NCI-H82 (cell line): ENCODE data around the gene H6PD.

ENCODE experiments used
- DNase-seq: peaks from one replicate; lab custom pipeline; 2025; lab: John Stamatoyannopoulos, UW

The H6PD gene, protein sequence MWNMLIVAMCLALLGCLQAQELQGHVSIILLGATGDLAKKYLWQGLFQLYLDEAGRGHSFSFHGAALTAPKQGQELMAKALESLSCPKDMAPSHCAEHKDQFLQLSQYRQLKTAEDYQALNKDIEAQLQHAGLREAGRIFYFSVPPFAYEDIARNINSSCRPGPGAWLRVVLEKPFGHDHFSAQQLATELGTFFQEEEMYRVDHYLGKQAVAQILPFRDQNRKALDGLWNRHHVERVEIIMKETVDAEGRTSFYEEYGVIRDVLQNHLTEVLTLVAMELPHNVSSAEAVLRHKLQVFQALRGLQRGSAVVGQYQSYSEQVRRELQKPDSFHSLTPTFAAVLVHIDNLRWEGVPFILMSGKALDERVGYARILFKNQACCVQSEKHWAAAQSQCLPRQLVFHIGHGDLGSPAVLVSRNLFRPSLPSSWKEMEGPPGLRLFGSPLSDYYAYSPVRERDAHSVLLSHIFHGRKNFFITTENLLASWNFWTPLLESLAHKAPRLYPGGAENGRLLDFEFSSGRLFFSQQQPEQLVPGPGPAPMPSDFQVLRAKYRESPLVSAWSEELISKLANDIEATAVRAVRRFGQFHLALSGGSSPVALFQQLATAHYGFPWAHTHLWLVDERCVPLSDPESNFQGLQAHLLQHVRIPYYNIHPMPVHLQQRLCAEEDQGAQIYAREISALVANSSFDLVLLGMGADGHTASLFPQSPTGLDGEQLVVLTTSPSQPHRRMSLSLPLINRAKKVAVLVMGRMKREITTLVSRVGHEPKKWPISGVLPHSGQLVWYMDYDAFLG

DNA sequence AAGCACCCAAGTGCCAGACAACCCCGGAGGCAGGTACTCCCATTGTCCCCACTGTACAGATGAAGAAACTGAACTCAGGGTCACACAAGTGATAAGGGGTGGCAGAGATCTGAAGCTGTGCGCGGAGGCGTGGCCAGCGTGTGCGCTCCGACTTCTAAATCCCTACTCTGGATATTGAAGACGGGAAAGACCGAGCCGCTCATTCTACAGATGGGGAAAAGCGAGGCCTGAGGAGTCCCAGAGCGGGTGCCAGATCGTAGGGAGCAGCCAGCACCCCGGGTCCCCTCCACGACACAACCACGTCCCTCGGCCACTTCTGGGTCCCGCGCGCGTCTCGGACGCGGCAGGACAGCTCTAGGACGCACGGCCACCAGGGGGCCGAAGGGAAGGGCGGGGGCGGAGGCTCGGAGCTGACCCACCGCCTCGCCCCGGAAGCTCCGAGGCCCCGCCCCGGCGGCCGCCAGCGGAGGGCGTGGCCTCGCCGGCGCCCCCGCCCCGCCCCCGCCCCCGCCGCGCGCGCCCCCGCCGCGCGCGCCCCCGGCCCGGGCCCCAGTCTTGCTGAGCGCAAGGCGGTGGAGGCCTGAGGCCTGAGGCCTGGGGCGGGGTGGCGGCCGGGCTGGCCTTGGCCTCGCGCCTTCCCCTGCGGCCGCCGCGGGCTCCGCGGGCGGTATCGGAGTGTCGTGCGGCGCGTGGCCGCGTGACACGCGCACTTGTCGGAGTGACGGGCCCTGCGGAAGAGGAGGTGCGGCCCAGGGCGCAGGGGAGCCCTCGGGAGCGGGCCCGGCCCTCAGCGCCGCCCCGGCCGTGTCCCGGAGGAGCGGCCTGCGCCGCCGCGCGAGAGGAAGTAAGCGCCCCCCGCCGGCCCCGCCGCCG lies at the start of gene H6PD:
TSS of gene H6PD (plus strand) at position 552 of the 873 bp plus-strand sequence. CDS start 10,161 bp downstream, outside the sequence.
- peak; percentile 87 for DNase-seq

DNA sequence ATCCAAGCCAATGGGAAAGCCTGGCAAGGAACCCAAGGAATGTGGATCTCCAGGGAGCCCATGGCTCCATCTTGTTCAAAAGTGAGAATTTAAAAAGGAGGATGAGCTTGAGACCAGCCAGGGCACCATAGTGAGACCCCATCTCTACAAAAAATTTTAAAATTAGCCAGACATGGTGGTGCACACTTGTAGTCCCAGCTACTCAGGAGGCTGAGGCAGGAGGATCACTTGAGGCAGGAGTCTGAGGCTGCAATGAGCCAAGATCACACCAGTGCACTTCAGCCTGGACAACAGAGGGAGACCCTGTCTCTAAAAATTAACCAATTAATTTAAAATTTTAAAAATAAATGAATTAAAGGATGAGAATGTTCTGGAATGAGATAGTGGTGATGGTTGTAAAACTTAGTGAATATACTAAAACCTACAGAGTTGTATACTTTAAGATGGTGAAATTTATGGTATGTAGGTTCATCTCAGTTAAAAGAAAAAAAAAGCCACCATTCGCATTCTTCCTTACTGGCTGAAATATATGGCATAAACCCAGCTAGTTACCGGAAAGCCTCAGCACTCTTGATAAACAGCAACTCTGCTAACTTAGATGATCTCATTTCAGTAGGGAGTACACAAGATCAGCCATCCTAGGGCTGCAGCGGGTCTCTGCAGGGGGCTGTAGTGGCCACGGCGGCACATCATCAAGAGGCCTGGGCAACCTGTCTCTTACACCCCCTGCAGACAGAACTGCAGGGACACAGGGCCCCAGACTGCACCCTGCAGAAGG lies 48.3 kb upstream of the H6PD start:
- no peak for DNase-seq

DNA sequence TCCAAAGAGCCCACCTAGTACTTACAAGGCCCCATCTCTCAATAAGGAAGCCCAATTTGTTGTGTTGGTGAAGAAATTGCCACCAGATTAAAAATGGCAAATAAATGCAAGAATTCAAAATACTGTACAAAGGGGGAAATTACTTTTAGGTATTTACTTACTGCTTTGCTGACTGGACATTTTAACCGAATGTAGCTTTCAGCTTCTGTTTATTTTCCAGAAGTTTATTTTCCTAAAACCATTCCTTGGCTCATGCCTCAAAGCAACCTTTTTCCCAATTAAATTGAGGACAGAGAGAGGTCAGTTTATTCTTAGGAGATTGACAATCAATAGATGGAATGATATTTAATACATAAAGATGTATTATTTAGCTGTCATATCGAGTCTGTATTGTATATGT lies 47.6 kb upstream of the H6PD start:
- no peak for DNase-seq

DNA sequence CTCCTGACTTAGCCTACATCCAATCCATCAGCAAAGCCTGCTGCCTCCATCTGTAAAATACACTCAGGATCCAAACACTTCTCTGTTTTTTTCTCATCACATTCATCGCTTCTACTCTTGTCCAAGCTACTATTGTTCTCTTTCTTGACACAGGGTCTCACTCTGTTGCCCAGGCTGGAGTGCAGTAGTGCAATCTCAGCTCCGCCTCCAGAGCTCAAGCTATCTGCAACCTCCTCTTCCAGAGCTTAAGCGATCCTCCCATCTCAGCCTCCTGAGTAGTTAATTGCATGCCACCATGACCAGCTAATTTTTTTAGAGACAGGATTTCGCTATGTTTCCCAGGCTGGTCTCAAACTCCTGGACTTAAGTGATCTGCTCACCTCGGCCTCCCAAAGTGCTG lies 44.3 kb upstream of the H6PD start:
- DNase-seq = no peak

DNA sequence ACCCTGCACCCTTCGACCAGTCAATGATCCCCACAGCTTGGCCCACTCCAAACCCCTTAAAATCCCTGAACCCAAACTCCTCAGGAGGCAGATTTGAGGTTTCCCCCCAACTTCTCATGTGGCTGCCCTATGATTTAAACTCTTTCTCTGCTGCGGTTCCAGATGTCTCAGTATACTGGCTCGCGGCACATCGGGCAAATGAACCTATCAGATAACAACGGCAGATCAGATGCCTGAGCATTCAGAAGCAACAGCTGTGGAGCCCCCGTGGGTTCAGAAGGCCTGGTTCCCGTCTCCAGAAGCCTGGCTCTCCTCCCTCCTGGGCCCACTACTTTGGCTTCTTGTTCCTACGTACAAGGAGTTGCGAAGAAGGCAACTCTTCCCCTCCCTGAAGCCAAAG lies 43.3 kb upstream of the H6PD start:
- no peak for DNase-seq

DNA sequence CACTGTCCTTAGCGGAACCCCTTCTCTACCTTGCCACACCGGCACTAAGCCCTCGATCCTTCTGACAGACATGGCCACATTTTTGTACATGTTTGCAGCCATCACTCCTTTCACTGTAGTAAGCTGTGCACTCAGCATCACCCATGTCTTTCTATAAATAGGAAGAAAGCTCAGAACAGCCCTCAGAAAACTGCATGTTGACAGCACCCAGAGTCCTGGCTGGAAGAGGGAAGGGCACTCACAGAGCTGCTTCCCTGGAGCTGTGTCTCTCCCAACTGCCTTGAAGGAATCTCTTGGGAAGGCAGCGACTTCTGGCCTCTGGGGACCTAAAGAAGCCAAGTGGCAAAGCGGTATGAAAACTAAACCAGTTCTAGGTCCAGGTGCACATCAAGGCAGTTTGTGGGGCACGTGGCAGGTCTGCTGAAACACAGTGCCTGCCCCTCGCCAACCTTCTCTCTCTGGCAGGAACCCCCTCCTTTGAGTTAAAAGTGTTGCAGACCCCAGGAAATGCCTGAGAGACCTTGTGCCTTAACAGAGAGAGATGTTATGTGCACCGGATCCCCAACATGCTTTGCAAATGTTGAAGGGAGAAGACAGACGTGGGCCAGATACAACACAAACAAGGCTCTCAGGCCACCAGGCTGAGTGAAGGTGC lies 41.9 kb upstream of the H6PD start:
- no peak for DNase-seq

DNA sequence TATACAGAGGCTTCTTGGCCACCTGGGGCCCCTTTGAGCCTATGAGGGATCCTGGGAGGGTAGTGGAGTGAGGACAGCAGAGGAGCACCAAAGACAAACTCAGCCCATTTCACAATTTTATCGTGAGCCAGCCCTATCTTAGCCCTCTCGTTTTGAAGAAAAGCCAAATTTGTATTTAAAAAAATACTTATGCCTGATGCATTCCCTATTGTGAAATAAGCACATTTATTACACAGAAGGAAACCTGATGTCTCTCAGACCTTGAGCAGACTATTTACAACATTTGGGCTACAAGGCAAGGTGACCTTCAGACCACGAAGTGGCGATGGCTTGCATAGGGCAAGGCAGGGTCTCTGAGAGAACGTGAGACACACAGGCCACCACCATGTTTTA lies 41.3 kb upstream of the H6PD start:
- DNase-seq = no peak

DNA sequence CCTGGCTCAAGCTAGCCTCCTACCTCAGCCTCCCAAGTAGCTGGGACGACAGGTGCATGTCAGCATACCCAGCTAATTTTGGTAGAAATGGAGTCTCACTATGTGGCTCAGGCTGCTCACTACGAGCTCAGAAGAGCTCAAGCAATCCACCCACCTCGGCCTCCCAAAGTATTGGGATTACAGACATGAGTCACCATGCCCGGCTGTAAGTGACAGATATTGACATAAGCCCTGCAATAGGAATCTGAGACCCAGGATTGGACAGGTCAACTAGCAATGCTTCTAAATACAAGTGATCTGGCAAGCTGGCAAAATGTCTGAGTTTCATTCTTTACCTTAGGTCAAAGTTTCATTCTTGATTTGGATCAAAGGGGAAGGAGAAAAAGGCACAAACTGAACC lies 40.5 kb upstream of the H6PD start:
- peak; percentile 20 for DNase-seq

DNA sequence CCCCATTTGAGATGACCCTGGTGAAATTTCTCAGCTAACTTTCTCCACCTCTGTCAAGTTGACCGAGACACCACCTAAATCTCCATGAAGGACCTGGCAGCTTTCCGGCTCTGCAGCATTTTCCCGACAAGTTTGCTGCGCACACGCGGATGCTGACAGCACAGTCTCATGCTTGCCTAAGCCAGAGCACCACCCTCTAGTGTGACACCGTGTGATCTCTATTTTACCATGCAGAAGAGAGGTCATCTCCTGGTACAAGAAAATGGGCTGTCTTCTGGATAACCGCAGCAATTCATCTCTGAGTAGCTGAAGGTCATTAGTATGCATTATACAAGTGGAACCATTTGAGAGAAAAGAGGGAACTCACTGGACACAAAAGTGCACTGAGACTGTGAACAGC lies 38.9 kb upstream of the H6PD start:
- DNase-seq = no peak

DNA sequence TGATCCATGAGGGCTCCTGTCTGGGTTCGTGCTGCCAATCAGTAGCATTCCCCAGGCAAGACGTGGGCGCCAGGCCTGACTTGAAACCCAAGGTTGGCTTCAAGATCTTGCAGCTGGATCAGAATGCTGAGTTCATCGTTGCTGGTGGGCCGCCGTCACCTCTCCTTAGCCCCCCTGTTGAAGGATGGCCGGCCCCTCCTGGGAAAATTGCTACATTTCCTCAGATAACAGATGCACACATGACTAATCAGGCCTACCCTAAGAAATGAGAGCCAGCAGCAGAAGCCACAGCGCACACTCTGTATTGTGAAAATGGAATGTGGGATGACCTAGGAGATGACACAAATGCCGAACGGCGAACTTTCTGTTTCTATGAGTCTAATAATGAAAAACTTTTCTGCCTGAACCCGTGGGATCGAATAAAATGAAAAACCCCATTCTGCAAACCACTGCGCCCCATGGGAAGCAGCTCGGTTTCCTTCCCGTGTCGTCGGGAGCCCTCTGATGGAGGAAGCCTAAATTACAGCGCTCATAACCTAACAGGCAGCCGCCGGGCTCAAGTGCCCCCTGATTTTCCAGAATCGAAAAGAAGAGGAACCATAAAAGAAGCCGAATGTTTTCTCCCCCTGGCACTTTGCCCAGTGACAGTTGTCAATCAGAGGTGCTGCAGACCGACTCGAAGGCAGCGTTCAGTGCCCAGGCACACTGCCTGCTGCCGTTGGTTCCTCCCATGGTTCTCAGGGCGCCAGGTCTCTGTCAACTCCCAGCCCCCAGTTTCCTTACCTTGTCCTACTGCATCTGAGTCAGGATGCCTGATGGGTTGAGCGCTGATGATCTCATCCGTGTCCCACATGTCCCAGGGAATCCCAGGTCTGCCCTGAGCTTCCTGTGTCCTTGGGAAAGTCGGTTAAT lies 38.2 kb upstream of the H6PD start:
- DNase-seq = peak; percentile 68

DNA sequence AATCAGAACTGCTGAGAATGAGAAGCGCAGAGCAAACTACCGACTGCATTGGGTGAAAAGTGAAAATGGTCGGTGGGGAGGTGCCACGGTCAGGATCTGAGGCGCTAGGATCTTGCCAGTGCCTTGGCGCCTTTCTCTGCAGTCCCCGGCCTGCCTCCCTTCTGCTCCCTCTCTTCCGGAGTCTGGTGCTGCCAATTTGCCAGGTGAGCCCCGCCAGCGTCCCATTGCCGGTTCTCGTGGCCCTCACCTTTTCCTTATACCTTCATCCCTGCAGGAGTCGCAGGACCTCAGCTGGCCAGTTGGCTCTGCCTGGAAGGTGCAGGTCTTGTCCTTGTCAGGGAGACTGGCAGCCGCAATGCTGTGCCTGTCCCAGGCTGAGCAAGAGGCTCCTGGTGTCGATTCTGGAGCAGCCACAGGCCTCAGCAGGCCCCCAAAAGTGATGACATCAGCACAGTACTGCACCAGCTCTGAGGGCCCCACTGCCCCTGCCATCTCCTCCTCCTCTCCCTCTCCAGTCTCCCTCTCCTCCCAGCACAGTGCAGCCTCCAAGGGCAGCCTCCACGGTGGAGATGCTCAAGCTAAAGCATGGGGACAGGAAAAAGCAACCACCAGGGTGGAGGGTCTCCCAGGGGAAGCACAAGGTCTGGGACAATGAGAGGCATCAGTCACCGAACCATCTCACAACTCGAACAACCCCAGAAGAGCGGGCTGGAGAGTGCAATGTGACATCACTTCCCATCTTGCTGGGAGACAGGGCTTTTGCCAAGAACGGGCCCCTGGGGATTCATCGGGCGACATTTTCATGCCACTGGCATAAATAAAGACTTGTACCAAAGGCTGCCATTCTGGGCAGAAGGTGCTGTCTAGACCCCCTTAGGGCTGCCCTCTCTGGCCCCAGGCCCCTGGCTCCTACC lies 37.1 kb upstream of the H6PD start:
- no peak for DNase-seq

DNA sequence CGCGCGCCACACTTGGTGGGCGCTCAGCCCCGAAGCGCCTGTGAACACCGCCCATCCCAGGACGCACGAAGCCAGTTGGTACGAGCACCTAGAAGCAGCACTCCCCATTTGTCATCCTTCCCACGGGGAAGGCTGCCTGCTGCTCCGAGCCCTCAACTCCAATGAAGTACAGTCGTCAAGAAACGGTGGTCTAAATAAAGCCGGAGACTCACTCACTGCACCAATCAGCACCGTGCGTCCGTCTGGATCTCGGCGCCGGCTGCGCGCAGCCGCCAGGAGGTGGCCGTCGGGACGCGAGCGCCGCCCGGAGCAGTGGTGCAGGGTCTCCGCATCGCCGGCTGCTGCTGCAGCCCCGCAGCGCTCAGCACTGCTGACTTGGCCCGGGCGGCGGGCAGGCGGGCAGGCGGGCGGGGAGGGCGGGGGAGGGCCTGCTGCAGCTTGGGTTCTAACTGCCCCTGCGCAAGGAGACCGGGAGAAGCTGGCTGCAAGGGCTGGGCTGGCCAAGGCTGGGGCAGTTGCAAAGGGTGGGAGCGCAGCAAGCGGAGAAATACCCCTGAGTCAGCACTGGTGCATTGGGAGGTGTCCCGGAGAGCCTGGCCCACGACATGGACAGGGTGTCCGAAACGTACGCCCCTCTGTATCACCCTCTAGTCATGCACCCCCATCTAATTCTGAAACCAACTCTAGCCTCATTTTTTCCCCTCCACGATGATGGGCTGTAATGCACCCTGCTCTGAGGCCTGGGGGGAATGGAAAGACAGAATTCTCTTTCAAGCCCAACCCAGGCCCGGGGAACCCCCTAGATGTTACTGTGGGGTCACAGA lies 35.8 kb upstream of the H6PD start:
- peak; percentile 56 for DNase-seq

DNA sequence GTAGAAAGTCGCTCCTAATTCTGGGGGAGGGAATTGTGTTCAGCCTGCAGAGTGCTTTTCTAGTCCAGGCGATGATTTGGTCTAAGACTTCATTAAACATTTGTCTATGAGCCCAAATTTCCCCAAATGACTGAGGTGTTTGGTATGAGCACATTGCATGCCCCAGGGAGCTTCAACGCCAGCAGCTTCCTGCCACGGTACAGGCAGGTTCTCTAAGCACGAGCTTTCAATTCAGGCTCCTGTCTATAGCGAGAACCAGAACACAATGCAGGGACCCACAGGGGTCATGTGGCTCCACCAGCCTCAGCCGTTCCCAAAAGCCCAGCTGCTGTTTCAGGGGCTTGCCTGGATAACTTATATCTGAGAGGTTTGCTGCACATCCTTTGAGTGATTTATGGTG lies 34.1 kb upstream of the H6PD start:
- DNase-seq = no peak

DNA sequence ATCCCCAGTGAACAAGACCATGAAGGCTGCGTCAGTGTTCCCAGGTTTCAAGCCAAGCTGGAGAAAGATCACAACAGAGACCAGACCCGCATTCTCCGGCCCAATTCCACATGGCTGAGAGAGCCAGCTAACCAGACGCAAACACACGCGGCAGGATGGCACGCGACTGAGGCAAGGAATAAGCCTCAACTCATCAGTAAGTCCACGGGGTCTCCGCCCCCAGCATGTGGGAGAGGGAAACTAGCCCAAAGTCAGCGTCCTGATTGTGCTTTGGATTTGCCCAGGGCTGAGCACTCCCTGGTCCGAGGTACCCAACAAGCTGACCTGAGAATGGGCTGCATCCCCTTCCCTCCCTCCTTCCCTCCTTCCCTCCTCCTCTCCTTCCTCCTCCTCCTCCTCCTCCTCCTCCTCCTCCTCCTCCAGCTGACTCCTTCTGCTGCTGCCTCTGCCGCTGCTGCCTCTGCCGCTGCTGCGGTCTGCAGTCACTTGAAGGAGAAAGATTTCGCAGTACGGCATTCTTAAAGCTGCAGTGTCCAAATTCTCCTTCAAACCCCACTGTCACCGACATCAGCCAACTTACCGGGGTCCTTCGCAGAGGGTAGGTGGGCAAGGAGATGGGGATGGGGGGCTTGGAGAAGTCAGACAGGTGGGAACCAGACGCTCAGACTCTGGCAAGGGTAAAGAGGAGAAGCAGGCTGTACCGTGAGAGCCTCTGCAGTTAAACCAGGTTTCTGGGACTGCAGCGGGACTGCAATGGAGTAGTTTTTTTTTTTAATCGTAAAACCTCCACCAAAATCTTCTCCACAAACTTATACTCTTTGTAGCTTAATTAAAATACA lies 33.0 kb upstream of the H6PD start:
- DNase-seq = no peak

DNA sequence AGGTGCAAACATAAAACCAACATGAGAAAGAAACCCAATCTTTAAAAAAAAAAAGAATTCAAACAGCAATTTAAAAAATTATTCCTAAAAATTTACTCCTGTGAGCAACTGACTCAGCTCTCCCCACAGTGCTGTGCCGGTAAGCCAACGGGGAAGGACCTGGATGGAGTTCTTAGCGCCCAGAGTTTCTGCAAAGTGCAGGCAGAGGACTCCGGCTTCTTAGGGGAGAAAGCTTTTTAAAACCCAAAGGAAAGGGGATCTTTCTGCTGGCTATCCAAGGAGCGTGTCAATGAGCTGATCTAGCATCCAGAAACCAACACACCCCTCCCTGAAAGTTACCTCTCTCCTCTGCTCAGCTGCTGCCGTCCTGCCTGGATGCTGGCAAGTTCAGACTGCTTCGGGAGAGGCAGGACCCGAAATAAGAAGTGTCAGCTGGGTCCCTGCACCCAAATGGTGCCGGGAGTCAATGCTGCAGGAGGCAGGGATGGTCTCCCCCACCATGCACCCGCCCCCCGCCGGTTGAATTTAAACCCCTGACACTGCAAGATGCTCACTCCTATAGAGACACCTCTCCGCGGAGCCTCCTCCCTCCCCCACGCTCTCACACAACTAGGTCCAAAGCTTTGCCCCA lies 32.2 kb upstream of the H6PD start:
- no peak for DNase-seq

DNA sequence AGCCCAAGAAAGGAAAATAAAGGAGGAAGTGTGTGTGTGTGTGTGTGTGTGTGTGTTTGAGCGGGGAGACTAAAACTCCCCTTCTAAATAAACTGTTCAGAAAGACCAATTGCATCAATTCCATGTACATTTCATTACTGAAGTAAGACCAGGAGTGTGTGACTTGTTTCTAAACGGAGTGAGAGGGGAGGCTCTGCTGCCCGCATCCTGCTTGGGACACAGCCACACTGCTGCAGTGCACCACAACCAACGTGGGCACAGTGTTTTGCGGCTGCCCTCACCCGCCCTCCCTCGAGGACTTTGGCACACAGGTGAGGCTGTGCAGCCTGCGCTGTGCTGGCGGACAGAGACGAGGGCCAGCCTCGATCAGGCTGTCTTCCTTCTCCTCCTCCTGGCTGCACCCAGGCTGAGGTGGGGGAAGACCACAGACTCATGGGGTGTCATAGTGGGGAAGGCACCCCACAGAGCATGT lies 31.0 kb upstream of the H6PD start:
- DNase-seq = no peak
